Kidney (tissue), 14 donors: ENCODE data around the gene PNPLA6. TPM values are rescaled to one million over a fixed set of nuclear protein-coding genes. Genes with fewer than 3 reads are reported as not detected.
"Not testable (repeated sequence)": the region's sequence is repeated elsewhere in the genome, so short reads cannot be mapped to it uniquely, and the experiment has no call there.

ENCODE experiments used
- DNase-seq, 5 donors: peaks; one replicate each; pipeline ENCODE4 v3.0.0-alpha.2; 2013 to 2020
- FAIRE-seq: peaks from 2 replicates; lab custom pipeline; 2012; peaks lifted over from hg19 to GRCh38; lab: Jason Lieb, UNC
- H3K27ac ChIP-seq, 2 donors: one replicate each; pipeline ENCODE4 v1.7.0; 2013; ENCODE audit warnings: low read depth in 2 of 2, low read length in 2 of 2, inconsistent platforms in 1 of 2
- H3K27me3 ChIP-seq: one replicate; pipeline ENCODE4 v1.7.1; 2013; ENCODE audit warnings: low read length, inconsistent platforms; ENCODE audit not compliant: control insufficient read depth, insufficient read depth
- H3K36me3 ChIP-seq, 3 donors: one replicate each; pipeline versions ENCODE4 v1.7.0 to v1.7.1; 2013; ENCODE audit warnings: low read length in 3 of 3, control low read depth in 1 of 3, inconsistent platforms in 1 of 3; ENCODE audit not compliant: insufficient read depth in 3 of 3, control insufficient read depth in 2 of 3
- H3K4me1 ChIP-seq, 3 donors: one replicate each; pipeline versions ENCODE4 v1.7.0 to v1.7.1; 2013; ENCODE audit warnings: low read length in 3 of 3, inconsistent platforms in 1 of 3, low read depth in 1 of 3; ENCODE audit not compliant: control insufficient read depth in 2 of 3, insufficient read depth in 2 of 3
- H3K4me3 ChIP-seq, 3 donors: one replicate each; pipeline versions ENCODE4 v1.7.0 to v1.8.1; 2013; ENCODE audit warnings: low read length in 3 of 3, control low read depth in 1 of 3, inconsistent platforms in 1 of 3
- H3K9ac ChIP-seq, 3 donors: one replicate each; pipeline versions ENCODE4 v1.7.0 to v1.7.1; 2013; ENCODE audit warnings: low read length in 3 of 3, control low read depth in 1 of 3, inconsistent platforms in 1 of 3
- H3K9me3 ChIP-seq, 3 donors: one replicate each; pipeline versions ENCODE4 v1.7.0 to v1.7.1; 2013; ENCODE audit warnings: low read length in 3 of 3, control low read depth in 1 of 3, inconsistent platforms in 1 of 3; ENCODE audit not compliant: control insufficient read depth in 2 of 3, insufficient read depth in 1 of 3
- CTCF ChIP-seq: IDR thresholded peaks from 3 replicates; pipeline ENCODE4 v1.5.1; 2012; ENCODE audit warnings: mild to moderate bottlenecking, moderate library complexity, borderline replicate concordance; ENCODE audit not compliant: insufficient read depth; ENCODE audit errors: extremely low read depth
- intact Hi-C: fragments of 100-400 bp; cut with DNase I; formaldehyde crosslinking; loops from one replicate; pipeline ENCODE4 v1.11.1; 2022
- polyA plus RNA-seq: library from polyadenylated mRNA; stranded (reverse); fragments of 350-450 nt; fragmentation: Illumina TruSeq; extraction: RNeasy Lipid Tissue Mini Kit (QIAGEN cat#74804); gene quantifications from one replicate; pipeline ENCODE4 v1.2.3, GENCODE V29; 2014; ENCODE audit warnings: low read depth, low replicate concordance; ENCODE audit not compliant: insufficient read depth
- total RNA-seq: library from RNA; stranded (reverse); fragmentation: NEBNext Ultra II Directional; extraction: Animal tissue kit (Norgen Biotek cat#: 25700); gene quantifications from one replicate; pipeline ENCODE4 v1.2.1, GENCODE V29; 2021
- donor health status: control.
- donor health status: control.
- donor health status: control.
- donor health status: control.
- donor health status: control.
- donor health status: DM: yes; HTN: yes; CAD: no.
- donor health status: Normal renal cell carcinoma (clear cell type).

PNPLA6 gene
- total and polyA plus RNA-seq, 2 donors from 2014 or later = 80.9 to 101 TPM

GRCh38 chr19:7565332-7565731 is 29.8 kb downstream of the PNPLA6 start:
- Histone ChIP-seq H3K9ac (no peak overlapping the region), H3K9me3 (no peaks in the 10 kb centered on the region), H3K36me3 (peaks cover 0 to 2% (median 0%) of the 10 kb centered on the region in 3 donors), H3K4me1 (no peaks in the 10 kb centered on the region), H3K27me3 (no peaks in the 10 kb centered on the region), H3K27ac (no peak overlapping the region), H3K4me3 (no peak overlapping the region)
- no peak for DNase-seq
- TF ChIP-seq CTCF = no peak
- intact Hi-C loops = no loop called here
- no peak for FAIRE-seq

- intact Hi-C loops = no loop called here
- no peaks in the 10 kb centered on the region for H3K4me1 ChIP-seq
- H3K27ac ChIP-seq = no peak overlapping the region
- DNase-seq (no peak), FAIRE-seq (no peak)
- H3K9me3 ChIP-seq = no peaks in the 10 kb centered on the region
- H3K4me3 ChIP-seq = no peak overlapping the region
- no peak overlapping the region for H3K9ac ChIP-seq
- no peak for TF ChIP-seq CTCF
- no peaks in the 10 kb centered on the region for H3K27me3 ChIP-seq
- no peaks in the 10 kb centered on the region for H3K36me3 ChIP-seq
These were observed 35.2 kb downstream of the PNPLA6 start for GRCh38 chr19:7570761-7571160.

- H3K9ac ChIP-seq = no peak overlapping the region
- H3K27me3 ChIP-seq = no peaks in the 10 kb centered on the region
- no peak for TF ChIP-seq CTCF
- no peaks in the 10 kb centered on the region for H3K4me1 ChIP-seq
- H3K9me3 ChIP-seq = no peaks in the 10 kb centered on the region
- FAIRE-seq (no peak), DNase-seq (no peak)
- H3K27ac ChIP-seq = no peak overlapping the region
- no peak overlapping the region for H3K4me3 ChIP-seq
- intact Hi-C loops = no loop called here
- no peaks in the 10 kb centered on the region for H3K36me3 ChIP-seq
These were observed 40.0 kb downstream of the PNPLA6 start for GRCh38 chr19:7575434-7576040.

GRCh38 chr19:7577422-7577821 is 41.9 kb downstream of the PNPLA6 start:
- H3K4me1 ChIP-seq, FAIRE-seq, H3K9ac ChIP-seq, intact Hi-C loops, H3K36me3 ChIP-seq, DNase-seq, H3K27me3 ChIP-seq, H3K4me3 ChIP-seq, H3K27ac ChIP-seq, H3K9me3 ChIP-seq: not testable (repeated sequence)
